HG03095 (cell line): ENCODE data around the gene SPATA2.

ENCODE experiments used
- ATAC-seq: cut with Tn5 transposase; IDR thresholded peaks from one replicate; pipeline ENCODE4 v1.9.1; 2021; ENCODE audit warnings: moderate library complexity; ENCODE audit not compliant: unreplicated experiment

The SPATA2 gene

GRCh38 chr20:49936153-49937026, 21.1 kb upstream of the SPATA2 start, which contains the start of gene RNF114:
RNF114 (plus strand) TSS chr20:49936397; CDS start chr20:49936413, 16 bp downstream.
- ATAC-seq = peak; percentile 59

- peak; percentile 5 for ATAC-seq
Measured at GRCh38 chr20:49935746-49936152, 20.4 kb upstream of the SPATA2 start.

- ATAC-seq = no peak
Measured at GRCh38 chr20:49929142-49929494, 13.8 kb upstream of the SPATA2 start.

GRCh38 chr20:49928411-49929141, 13.2 kb upstream of the SPATA2 start:
- no peak for ATAC-seq

- ATAC-seq = no peak
Measured at GRCh38 chr20:49925901-49926454, 10.6 kb upstream of the SPATA2 start.

DNA sequence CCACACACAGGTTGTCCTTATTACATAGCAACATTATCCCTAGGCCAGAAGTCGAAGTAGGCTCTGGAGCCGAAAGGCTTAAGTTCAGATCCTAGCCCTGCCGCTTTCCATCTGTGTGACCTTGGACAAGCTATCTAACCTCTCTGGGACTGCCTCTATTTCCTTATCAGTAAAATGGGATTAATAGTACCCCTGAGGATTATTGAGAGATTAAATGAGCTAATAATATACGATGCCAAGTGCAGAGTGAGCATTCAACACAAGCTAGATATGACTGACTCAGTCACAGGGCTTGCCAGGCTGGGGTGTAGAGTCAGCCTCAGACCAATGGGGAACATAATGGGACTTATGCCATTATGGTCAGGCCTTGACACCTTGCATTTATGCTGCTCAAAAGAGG, 8.9 kb upstream of the SPATA2 start:
- no peak for ATAC-seq

DNA sequence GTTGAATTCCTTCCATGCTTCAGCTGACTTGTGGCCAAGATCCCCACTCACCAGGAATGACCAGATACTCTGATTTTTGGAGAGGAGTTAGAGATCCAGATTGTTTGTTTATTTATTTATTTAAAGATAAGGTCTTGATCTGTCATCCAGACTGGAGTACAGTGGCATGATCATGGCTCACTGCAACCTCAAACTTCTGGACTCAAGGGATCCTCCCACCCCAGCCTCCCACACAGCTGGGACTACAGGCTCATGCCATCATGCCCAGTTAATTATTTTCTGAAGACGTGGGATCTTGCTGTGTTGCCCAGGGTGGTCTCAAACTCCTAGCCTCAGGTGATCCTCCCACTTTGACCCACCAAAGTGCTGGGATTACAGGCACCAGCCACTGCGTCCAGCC, 4.1 kb upstream of the SPATA2 start:
- no peak for ATAC-seq

- ATAC-seq = no peak
Measured at GRCh38 chr20:49919009-49919408, 3.7 kb upstream of the SPATA2 start.

DNA sequence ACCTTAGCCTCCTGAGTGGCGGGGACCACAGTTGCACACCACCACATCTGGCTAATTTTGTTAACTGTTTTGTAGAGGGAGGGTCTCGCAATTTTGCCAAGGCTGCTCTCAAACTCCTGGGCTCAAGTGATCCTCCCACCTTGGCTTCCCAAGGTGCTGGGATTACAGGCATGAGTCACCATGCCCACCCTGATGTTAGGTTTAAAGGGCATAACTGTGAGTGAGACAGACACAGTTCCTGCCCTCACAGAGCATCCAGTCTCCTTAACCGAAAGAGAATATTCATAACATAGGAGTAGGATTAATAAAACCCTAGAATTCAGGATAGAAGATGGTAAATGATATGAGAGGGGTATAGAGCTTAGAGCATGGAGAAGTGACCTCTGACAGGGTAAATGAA, 3.1 kb upstream of the SPATA2 start:
- no peak for ATAC-seq

DNA sequence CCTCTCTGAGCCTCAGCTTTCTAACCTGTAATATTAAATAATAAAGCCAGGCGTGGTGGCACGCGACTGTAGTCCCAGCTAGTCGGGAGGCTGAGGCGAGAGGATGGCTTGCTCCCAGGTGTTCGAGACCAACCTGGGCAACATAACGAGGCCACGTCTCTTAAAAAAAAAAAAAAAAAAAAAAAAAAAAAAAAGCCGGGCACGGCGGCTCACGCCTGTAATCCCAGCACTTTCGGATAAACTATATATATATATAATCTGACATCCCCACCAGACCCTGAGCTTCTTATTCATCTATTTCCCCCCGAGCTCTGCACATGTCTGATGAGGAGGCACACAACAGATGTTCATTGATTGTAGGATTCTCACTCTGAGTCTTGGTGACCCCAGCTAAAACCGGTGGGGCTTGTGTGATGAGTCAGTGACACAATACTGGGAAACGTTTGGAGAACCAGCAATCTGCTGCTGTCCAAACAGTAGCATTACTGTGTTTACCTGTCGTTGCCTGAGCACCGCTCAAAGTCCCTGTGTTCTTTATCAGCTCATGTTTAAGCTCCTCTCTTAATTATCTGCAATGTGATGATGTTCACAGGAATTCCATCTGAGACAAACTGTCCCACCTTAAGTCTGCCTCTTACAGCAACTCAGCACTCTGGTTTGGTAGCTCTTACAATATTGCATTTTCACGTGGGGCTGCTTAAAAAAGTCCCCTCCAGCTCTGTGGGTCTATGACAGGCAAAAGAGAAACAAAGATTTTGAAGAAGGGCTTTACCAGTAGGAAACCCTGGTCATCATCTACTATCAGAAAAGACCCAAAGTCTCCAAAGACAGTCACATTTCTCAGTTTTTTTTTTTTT, 1.0 kb upstream of the SPATA2 start:
- no peak for ATAC-seq

- peak; percentile 2 for ATAC-seq
Measured at GRCh38 chr20:49915118-49915379, 280 bp downstream of the SPATA2 start.

DNA sequence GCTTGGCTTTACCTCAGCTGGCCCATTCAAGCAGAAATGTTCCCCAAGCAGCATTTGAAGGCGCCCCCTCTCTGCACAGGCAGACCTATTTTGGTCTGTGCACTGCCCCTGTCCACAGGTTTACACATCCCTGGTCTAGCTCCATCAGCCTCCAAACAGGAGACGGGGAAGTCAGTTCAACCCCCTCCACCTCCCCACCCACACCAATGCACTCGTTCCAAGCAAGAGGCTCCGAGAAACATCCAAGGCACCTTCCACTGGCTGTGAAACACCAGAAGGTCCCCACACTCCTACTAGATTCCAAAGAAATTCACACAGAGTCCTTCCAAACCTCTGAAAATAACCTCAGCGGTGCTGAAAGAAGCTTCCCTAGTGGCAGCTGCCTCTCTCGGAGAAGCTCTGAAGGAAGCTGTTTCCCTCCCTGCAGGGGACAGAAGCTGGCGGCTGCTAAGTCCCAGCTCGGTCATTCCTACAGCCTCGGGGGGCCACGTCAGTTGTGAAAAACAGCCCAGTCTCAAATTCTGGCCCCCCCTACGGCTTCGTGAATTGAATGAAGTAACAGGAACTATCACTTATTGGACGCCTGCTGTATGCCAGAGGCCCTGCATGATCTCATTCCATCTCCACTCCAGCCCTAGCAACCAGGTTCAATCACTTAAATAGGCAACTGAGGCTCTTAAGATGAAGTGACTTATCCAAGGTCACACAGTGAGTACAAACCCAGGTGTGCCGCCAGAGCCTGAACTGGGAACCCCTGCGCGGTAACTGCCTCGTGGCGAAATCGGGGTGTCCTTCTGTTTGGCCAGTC, 815 bp downstream of the SPATA2 start:
- no peak for ATAC-seq

- no peak for ATAC-seq
Measured at GRCh38 chr20:49913399-49914047, 1.8 kb downstream of the SPATA2 start.

GRCh38 chr20:49910340-49910706, 5.0 kb downstream of the SPATA2 start:
- ATAC-seq = no peak

GRCh38 chr20:49909499-49910339, 5.6 kb downstream of the SPATA2 start:
- ATAC-seq = no peak

- no peak for ATAC-seq
Measured at GRCh38 chr20:49908258-49908565, 7.1 kb downstream of the SPATA2 start.

- ATAC-seq = no peak
Measured at GRCh38 chr20:49907405-49908257, 7.7 kb downstream of the SPATA2 start.

DNA sequence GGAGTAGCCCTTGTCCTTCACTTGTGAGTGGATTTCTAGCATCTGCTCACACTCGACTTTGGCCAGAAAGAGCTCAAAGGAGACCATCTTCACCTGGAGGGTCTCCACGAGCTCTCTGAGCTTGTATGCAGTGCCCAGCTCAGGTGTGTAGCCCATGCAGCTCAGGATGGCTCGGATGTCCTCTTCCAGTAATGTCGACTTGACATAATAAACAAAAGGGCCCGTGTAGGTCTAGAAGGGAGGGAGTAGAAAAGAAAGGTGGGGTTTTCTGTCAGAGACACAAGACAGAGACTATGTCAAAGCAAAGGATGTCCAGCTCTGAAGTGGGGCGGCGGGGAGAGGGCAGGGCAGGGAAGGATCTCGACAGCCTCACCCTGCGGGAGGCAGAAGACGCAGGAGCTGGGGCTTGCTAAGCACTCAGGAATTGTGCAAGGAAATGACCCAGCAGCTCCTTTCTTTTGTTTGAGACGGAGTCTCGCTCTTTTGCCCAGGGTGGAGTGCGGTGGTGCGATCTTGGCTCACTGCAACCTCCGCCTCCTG, 8.6 kb downstream of the SPATA2 start:
- no peak for ATAC-seq
